ENCODE measurements around the gene STPG3. TPM values are rescaled to one million over a fixed set of nuclear protein-coding genes. Genes with fewer than 3 reads are reported as not detected.

STPG3 gene
- total and polyA plus RNA-seq, 2 of the 13 experiments (the other 11 are each of a cell fraction or from before 2014, with no cell fraction given) = not detected

DNA sequence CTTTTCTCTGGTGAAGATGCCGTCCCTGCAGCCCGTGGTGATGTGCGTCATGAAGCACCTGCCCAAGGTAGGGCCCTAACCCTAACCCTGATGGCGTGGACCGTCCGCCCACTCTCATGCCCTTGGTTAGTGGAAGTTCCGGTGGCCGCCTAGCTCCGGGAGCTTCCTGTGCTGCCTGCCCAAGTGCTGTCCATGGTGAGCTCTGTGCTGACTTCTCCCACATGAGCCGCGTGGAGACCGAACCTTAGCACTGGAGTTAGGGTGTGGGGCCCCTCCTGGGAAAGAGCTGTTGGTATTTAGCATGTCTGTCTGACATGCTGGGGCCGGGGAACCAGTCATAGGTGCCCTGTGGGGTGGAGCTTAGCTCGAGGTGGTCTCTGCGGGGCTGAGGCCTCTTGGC, 5.3 kb downstream of the STPG3 start (continued):
- TF ChIP-seq, protein P1, sequence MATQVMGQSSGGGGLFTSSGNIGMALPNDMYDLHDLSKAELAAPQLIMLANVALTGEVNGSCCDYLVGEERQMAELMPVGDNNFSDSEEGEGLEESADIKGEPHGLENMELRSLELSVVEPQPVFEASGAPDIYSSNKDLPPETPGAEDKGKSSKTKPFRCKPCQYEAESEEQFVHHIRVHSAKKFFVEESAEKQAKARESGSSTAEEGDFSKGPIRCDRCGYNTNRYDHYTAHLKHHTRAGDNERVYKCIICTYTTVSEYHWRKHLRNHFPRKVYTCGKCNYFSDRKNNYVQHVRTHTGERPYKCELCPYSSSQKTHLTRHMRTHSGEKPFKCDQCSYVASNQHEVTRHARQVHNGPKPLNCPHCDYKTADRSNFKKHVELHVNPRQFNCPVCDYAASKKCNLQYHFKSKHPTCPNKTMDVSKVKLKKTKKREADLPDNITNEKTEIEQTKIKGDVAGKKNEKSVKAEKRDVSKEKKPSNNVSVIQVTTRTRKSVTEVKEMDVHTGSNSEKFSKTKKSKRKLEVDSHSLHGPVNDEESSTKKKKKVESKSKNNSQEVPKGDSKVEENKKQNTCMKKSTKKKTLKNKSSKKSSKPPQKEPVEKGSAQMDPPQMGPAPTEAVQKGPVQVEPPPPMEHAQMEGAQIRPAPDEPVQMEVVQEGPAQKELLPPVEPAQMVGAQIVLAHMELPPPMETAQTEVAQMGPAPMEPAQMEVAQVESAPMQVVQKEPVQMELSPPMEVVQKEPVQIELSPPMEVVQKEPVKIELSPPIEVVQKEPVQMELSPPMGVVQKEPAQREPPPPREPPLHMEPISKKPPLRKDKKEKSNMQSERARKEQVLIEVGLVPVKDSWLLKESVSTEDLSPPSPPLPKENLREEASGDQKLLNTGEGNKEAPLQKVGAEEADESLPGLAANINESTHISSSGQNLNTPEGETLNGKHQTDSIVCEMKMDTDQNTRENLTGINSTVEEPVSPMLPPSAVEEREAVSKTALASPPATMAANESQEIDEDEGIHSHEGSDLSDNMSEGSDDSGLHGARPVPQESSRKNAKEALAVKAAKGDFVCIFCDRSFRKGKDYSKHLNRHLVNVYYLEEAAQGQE (IDR thresholded peaks at IDR 0.05; ENCODE audit: borderline replicate concordance in 1 of 2, low read depth in 1 of 2, low read length in 2 of 2) = peak in 1 of 2 experiments; percentile 63; a peak in 2 of 4 replicates
- TF ChIP-seq KLF16 (CRISPR knock-in tag; IDR thresholded peaks at IDR 0.05) = no peak
- TF ChIP-seq, protein P2, sequence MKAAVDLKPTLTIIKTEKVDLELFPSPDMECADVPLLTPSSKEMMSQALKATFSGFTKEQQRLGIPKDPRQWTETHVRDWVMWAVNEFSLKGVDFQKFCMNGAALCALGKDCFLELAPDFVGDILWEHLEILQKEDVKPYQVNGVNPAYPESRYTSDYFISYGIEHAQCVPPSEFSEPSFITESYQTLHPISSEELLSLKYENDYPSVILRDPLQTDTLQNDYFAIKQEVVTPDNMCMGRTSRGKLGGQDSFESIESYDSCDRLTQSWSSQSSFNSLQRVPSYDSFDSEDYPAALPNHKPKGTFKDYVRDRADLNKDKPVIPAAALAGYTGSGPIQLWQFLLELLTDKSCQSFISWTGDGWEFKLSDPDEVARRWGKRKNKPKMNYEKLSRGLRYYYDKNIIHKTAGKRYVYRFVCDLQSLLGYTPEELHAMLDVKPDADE (CRISPR knock-in tag; IDR thresholded peaks at IDR 0.05) = no peak
- peak; percentile 52; the same call in 1 of the 2 replicates for TF ChIP-seq ZNF547 (CRISPR knock-in tag; IDR thresholded peaks at IDR 0.05)
- TF ChIP-seq NFATC3 (CRISPR knock-in tag; IDR thresholded peaks at IDR 0.05) = no peak
- TF ChIP-seq ZNF713 (CRISPR knock-in tag; IDR thresholded peaks at IDR 0.05) = no peak
- no peak for TF ChIP-seq ZFP62 (CRISPR knock-in tag; IDR thresholded peaks at IDR 0.05)

DNA sequence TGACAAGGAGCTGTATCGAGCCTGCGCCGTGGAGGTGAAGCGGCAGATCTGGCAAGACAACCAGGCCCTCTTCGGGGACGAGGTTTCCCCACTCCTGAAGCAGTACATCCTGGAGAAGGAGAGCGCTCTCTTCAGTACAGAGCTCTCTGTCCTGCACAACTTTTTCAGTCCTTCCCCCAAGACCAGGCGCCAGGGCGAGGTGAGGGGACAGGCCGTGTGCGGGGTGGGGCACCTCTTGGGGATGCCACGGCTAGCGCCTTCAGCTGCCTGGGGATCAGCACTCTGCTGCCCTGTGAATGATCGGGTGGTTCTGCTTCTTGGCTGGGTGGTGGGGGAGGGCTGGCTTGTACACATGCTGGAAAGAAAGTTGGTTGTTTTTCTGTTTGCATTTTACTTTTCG, 5.8 kb downstream of the STPG3 start:
- in situ Hi-C loops (cut with HindIII; ENCODE audit: extremely low pct_ligation_motif_present, low pct_unique_long_range_greater_than_20kb) (no loop called here), intact Hi-C loops (cut with micrococcal nuclease; ENCODE audit: unreplicated experiment) (no loop called here)
- 96% methylated on average over 15 of the region's 15 CpGs for WGBS (ENCODE audit: low lambda C conversion rate)
- POLR2A ChIA-PET = interaction anchor here (4.9 to 14.2 kb wide), 2 partner anchors 14 to 20 kb away, joined by 52 to 317 read pairs; partner anchors contain the start of genes TOR4A and TUBB4B
- CTCF ChIA-PET (ENCODE audit: low intra/inter-chr PET ratio, low total read pairs) = no interaction called here
- peaks cover 18% of the 10 kb centered on the region for H3K79me2 ChIP-seq (ENCODE audit: insufficient read depth, low read length)
- no TSS peak for BruUV-seq (replicated peaks)
- no peak overlapping the region for H2AFZ ChIP-seq (ENCODE audit: low read length)
- peak overlapping the region; percentile 91 for H3K4me2 ChIP-seq (ENCODE audit: low read depth, low read length)
- no peak overlapping the region for H3K27ac ChIP-seq (ENCODE audit: extremely low read length, insufficient read depth, low read length)
- FAIRE-seq (no peak), DNase-seq (ENCODE audit: low spot score) (no peak), ATAC-seq (no peak)
- no peaks in the 10 kb centered on the region; a peak in 1 of 5 replicates for H3K27me3 ChIP-seq (ENCODE audit: control insufficient read depth in 1 of 2, insufficient read depth in 2 of 2, low read length in 2 of 2)
- TF ChIP-seq, protein P3, sequence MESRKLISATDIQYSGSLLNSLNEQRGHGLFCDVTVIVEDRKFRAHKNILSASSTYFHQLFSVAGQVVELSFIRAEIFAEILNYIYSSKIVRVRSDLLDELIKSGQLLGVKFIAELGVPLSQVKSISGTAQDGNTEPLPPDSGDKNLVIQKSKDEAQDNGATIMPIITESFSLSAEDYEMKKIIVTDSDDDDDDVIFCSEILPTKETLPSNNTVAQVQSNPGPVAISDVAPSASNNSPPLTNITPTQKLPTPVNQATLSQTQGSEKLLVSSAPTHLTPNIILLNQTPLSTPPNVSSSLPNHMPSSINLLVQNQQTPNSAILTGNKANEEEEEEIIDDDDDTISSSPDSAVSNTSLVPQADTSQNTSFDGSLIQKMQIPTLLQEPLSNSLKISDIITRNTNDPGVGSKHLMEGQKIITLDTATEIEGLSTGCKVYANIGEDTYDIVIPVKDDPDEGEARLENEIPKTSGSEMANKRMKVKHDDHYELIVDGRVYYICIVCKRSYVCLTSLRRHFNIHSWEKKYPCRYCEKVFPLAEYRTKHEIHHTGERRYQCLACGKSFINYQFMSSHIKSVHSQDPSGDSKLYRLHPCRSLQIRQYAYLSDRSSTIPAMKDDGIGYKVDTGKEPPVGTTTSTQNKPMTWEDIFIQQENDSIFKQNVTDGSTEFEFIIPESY (CRISPR knock-in tag; IDR thresholded peaks at IDR 0.05) = peak; percentile 80
- TF ChIP-seq NFATC3 (CRISPR knock-in tag; IDR thresholded peaks at IDR 0.05) = no peak
- no peaks in the 10 kb centered on the region for H4K20me1 ChIP-seq (ENCODE audit: insufficient read depth, low read length)
- H3K9me3 ChIP-seq (ENCODE audit: low read length) = no peaks in the 10 kb centered on the region
- H3K36me3 ChIP-seq (replicated peaks in 1 of 2; ENCODE audit: control insufficient read depth in 1 of 2, insufficient read depth in 2 of 2, low read length in 2 of 2) = peaks cover 11 to 17% of the 10 kb centered on the region in 2 experiments; a peak in 4 of 5 replicates
- H3K9ac ChIP-seq (ENCODE audit: insufficient read depth, low read depth, low read length) = 0 out of 2 replicates have a peak overlapping the region, but pooled peaks have one; percentile 15
- H3K4me3 ChIP-seq (replicated peaks in 1 of 3; ENCODE audit: insufficient read depth in 1 of 3, low read depth in 2 of 3, low read length in 3 of 3) = peak overlapping the region in 2 of 3 experiments; percentile 91 to 98; a peak in 4 of 6 replicates
- peaks cover 37% of the 10 kb centered on the region for H3K4me1 ChIP-seq (ENCODE audit: insufficient read depth, low read length)

All from HepG2 (cell line).